Omental fat pad (tissue), 4 donors: ENCODE measurements around the gene ZNF607. TPM values are rescaled to one million over a fixed set of nuclear protein-coding genes. Genes with fewer than 3 reads are reported as not detected.
A peak's percentile ranks its signal among the peaks of the same experiment; 100 is the strongest.
"Not testable (repeated sequence)": the region's sequence is repeated elsewhere in the genome, so short reads cannot be mapped to it uniquely, and the experiment has no call there.

Source experiments
- ATAC-seq: fragments of 150-250 bp; one replicate; pipeline ENCODE4 v1.9.1; 2016; ENCODE audit warnings: mild to moderate bottlenecking, moderate library complexity; ENCODE audit not compliant: low FRiP score
- DNase-seq: peaks from one replicate; pipeline ENCODE4 v3.0.0-alpha.2; 2019; ENCODE audit warnings: low spot score
- CTCF ChIP-seq, 3 donors: fragments of 450-650 bp; IDR thresholded peaks; one replicate each; pipeline ENCODE4 v1.5.1; 2016 to 2017; ENCODE audit warnings: antibody characterized with exemption in 3 of 3, mild to moderate bottlenecking in 3 of 3, moderate library complexity in 2 of 3
- total RNA-seq, 4 donors: library from RNA; depleted of rRNA; stranded (reverse); fragments of >200 nt; gene quantifications; one replicate each; pipeline ENCODE4 v1.1.0, GENCODE V29; 2016

The ZNF607 gene
- total RNA-seq, result 1 to 10 TPM; 1.8 to 5.4 (median 3.1) TPM

- DNase-seq (peak; percentile 70), ATAC-seq (peak; percentile 99)
- TF ChIP-seq CTCF (IDR thresholded peaks at IDR 0.05), result no peak
These were observed at the start of gene ZNF607 for GRCh38 chr19:37719111-37719926. ZNF607 (minus strand) TSS chr19:37719761; CDS start chr19:37711618, 8,143 bp downstream.

DNA sequence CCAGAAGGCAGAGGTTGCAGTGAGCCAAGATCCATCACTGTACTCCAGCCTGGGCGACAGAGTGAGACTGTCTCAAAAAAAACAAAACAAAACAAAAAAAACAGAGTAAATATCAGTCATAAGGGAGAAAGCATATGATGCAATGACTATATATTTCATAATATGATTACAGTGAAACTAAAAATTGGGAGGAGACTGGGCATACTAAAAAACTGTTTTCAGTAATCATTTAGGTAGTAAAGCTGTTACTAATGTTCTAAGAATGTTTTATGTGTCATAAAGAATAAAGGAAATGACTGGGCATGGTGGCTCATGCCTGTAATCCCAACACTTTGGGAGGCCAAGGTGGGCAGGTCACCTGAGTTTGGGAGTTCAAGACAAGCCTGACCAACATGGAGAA lies 43.9 kb upstream of the ZNF607 start:
- DNase-seq (no peak), ATAC-seq (no peak)
- no peak for TF ChIP-seq CTCF (IDR thresholded peaks at IDR 0.05)

GRCh38 chr19:37757683-37758082 lies 38.1 kb upstream of the ZNF607 start:
- not testable (repeated sequence) for ATAC-seq, DNase-seq

DNA sequence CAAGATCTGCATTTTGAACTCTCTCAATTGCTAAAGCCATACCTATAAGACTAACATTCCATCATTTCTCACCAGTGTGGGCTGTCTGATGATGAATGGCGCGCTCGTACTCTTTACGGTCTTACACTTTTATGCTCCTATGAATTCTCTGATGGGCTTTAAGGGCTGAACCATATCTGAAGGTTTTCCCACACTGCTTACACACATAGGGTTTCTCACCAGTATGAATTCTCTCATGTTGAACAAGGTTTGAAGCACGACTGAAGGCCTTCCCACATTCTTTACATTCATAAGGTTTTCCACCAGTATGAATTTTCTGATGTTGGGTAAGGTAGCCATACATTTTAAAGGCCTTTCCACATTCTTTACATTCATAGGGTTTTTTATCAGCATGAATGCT lies 18.8 kb upstream of the ZNF607 start:
- ATAC-seq, result no peak
- no peak for TF ChIP-seq CTCF (IDR thresholded peaks at IDR 0.05)
- DNase-seq, result no peak

GRCh38 chr19:37725181-37725580 lies 5.6 kb upstream of the ZNF607 start:
- TF ChIP-seq CTCF (IDR thresholded peaks at IDR 0.05), result no peak
- ATAC-seq, result no peak
- no peak for DNase-seq

DNA sequence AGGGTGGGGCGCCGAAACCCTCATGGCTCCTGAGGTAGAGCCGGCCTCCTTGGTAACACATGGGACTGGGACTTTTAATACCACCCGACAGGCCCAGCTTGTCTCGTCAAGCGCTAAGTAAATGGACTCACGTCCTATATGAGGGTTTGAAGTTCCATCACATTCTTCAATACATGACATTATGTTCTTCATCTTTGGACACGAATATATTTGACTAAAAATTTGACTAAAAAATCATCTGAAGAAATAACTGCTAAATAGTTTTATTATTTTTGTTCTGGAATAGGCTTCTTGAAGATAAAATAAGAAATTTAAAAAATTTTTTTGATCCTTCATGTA lies 335 bp upstream of the ZNF607 start:
- no peak for ATAC-seq

GRCh38 chr19:37718304-37718703 lies 1.3 kb downstream of the ZNF607 start:
- ATAC-seq, result no peak
- no peak for DNase-seq
- no peak for TF ChIP-seq CTCF (IDR thresholded peaks at IDR 0.05)

More for the DNA sequence above, 335 bp upstream of the ZNF607 start:
- TF ChIP-seq CTCF (IDR thresholded peaks at IDR 0.05), result no peak
- no peak for DNase-seq
